Measurements from ENCODE around the gene SLC11A2.

Gene SLC11A2

DNA sequence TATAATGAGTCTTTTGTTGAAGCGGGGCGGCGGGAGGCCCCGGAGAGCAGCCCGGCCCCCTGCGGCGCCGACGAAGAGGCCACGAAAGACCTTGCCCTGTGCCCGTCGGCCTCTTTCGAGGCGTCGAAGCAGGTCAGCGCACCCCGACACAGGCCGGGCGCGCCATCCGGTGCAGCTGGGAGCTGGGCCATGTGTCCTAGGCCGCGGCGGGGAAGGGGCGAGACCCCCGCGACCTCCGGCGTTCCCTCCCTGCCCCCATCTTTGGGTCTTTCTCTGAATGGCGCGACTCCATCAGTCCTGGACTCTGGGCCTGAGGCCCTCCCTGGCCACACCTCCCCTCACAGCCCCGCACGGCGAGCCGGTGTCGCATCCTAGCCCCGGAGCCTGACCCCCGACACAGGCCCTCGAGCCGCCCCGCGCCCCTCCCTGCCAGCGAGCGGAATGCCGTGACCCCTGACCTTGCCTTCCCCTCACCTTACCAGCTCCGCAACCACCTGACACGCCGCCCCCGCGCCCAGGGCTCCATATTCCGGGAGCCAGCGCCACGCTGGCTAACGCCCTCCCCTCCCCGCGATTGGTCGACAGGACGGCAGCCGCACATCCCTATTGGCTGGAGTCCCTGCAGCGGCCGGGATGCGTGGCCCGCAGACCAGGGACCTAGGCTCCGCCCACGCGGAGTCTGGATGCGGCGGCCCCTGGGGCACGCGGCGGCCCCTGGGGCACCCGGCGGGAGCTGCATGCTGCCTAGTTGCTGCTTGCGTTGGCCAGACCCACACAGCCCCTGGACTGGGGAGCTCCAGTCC, at the start of gene SLC11A2:
Gene SLC11A2, minus strand, starts transcription at position 549 of the 803 bp plus-strand sequence. CDS start 15,656 bp downstream, outside the sequence.
- peak; percentile 82 for DNase-seq (ENCODE audit: low read depth)
- TF ChIP-seq, protein P1, sequence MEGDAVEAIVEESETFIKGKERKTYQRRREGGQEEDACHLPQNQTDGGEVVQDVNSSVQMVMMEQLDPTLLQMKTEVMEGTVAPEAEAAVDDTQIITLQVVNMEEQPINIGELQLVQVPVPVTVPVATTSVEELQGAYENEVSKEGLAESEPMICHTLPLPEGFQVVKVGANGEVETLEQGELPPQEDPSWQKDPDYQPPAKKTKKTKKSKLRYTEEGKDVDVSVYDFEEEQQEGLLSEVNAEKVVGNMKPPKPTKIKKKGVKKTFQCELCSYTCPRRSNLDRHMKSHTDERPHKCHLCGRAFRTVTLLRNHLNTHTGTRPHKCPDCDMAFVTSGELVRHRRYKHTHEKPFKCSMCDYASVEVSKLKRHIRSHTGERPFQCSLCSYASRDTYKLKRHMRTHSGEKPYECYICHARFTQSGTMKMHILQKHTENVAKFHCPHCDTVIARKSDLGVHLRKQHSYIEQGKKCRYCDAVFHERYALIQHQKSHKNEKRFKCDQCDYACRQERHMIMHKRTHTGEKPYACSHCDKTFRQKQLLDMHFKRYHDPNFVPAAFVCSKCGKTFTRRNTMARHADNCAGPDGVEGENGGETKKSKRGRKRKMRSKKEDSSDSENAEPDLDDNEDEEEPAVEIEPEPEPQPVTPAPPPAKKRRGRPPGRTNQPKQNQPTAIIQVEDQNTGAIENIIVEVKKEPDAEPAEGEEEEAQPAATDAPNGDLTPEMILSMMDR (IDR thresholded peaks at IDR 0.05; ENCODE audit: control insufficient read depth, extremely low read depth, insufficient read depth) = no peak

DNA sequence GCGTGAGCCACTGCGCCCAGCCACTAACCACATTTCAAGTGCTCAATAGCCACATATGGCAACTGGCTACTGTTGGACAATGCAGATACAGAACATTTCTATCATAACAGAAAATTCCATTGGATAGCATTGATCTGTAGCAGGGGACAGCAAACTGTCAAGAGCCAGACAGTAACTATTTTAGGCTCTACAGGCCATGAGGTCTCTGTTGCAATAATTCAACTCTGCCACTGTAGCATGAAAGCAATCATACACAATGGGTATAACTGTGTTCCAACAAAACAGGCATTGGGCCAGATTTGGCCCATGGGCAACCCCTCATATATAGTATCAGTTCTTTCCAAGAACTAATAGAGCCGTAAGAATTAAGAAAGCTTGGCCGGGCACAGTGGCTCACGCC, 49.2 kb upstream of the SLC11A2 start:
- TF ChIP-seq, protein P1 (IDR thresholded peaks at IDR 0.05; ENCODE audit: control insufficient read depth, extremely low read depth, insufficient read depth) = no peak
- DNase-seq (ENCODE audit: low read depth) = no peak

More for the DNA sequence above, at the start of gene SLC11A2:
- H3K4me3 ChIP-seq (ENCODE audit: low read depth, low read length) = peak within 1 kb of the TSS; percentile 79

DNA sequence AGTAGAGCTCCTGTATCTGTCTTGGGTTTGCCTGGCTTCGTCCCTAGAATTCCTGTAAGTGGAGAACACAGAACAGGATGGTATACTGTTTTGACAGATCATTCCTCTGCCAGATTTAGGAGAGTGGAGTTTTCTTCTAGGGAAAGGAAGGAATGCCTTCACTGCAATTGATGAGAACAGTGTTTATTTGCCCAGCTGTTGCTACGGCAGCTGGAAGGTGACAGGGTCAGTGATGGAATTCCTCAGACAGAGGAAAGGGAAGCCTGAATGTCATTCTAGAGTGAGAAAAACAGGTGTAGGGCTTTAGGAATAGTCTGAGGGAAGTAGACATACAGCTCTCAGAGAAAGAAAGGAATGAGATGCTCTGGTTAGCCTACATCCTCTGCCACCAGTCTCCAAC, 45.5 kb upstream of the SLC11A2 start:
- DNase-seq (ENCODE audit: low read depth) = no peak
- H3K4me3 ChIP-seq (ENCODE audit: low read depth, low read length) = no peak overlapping the region

More for the DNA sequence above, 49.2 kb upstream of the SLC11A2 start:
- H3K4me3 ChIP-seq (ENCODE audit: low read depth, low read length) = no peak overlapping the region

GRCh38 chr12:51070004-51070403, 43.8 kb upstream of the SLC11A2 start:
- TF ChIP-seq, protein P1 (IDR thresholded peaks at IDR 0.05; ENCODE audit: control insufficient read depth, extremely low read depth, insufficient read depth) = no peak
- DNase-seq (ENCODE audit: low read depth) = no peak
- no peak overlapping the region for H3K4me3 ChIP-seq (ENCODE audit: low read depth, low read length)

More for the DNA sequence above, 45.5 kb upstream of the SLC11A2 start:
- TF ChIP-seq, protein P1 (IDR thresholded peaks at IDR 0.05; ENCODE audit: control insufficient read depth, extremely low read depth, insufficient read depth) = no peak

DNA sequence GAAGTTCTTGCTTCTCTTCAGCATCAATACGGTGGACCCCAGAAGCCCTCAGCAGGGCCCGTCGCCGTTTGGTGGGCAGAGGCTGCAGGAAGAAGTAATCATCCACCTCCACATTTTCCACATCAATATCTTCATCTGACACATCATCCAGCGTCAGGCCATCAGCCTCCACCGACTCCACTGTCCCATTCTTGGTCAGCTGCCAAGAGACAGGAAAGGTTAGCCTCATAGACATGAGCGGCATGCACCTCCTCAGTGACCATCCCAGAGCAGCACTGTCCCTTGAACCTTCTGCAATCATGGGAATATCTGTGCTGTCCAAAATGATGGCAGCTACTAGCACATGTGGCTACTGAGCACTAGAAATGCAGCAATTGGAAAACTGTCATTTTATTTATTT, 41.6 kb upstream of the SLC11A2 start:
- no peak overlapping the region for H3K4me3 ChIP-seq (ENCODE audit: low read depth, low read length)
- TF ChIP-seq, protein P1 (IDR thresholded peaks at IDR 0.05; ENCODE audit: control insufficient read depth, extremely low read depth, insufficient read depth) = no peak
- no peak for DNase-seq (ENCODE audit: low read depth)

DNA sequence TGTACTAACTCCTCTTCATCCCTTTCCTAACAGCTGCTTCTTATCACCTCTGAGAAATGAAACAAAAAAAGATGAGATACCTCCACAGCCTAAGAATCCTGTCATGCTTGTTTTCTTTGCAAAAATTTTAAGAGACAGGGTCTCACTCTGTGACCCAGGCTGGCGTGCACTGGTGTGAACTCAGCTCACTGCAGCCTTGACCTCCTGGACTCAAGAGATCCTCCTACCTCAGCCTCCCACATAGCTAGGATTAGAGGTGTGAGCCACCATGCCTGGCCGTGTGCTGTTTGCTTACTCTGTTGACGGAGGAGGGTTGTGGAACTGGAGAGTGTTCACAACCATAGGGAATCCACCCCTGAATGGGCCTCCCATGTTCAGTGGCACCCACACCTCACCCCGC, 41.0 kb upstream of the SLC11A2 start:
- DNase-seq (ENCODE audit: low read depth) = no peak
- no peak overlapping the region for H3K4me3 ChIP-seq (ENCODE audit: low read depth, low read length)
- TF ChIP-seq, protein P1 (IDR thresholded peaks at IDR 0.05; ENCODE audit: control insufficient read depth, extremely low read depth, insufficient read depth) = no peak
